PFSK-1 (cell line): ENCODE measurements around the gene MINDY1.

ENCODE experiments used
- FOXP2 ChIP-seq: optimal IDR thresholded peaks from 2 replicates; pipeline ENCODE3; 2011; ENCODE audit warnings: borderline replicate concordance, control low read depth, inconsistent platforms; ENCODE audit not compliant: insufficient read depth; ENCODE audit errors: extremely low read length, extremely low read depth
- POLR2AphosphoS5 ChIP-seq: IDR thresholded peaks from 2 replicates; pipeline ENCODE4 v1.6.1; 2012; ENCODE audit warnings: low read depth, mild to moderate bottlenecking, control low read depth, low read length, moderate library complexity
- TAF1 ChIP-seq: IDR thresholded peaks from 2 replicates; pipeline ENCODE4 v1.6.1; 2012; ENCODE audit warnings: low read length, control low read depth, borderline replicate concordance; ENCODE audit not compliant: insufficient read depth
- TF ChIP-seq, protein P1 (sequence below), 2 experiments: IDR thresholded peaks; 2 replicates each; pipeline versions ENCODE4 v1.6.1 to v1.8.0; 2011 to 2012; ENCODE audit warnings: low read depth in 2 of 2, low read length in 2 of 2, control low read depth in 1 of 2, inconsistent platforms in 1 of 2, mild to moderate bottlenecking in 1 of 2, moderate library complexity in 1 of 2; ENCODE audit not compliant: insufficient read depth in 1 of 2

DNA sequence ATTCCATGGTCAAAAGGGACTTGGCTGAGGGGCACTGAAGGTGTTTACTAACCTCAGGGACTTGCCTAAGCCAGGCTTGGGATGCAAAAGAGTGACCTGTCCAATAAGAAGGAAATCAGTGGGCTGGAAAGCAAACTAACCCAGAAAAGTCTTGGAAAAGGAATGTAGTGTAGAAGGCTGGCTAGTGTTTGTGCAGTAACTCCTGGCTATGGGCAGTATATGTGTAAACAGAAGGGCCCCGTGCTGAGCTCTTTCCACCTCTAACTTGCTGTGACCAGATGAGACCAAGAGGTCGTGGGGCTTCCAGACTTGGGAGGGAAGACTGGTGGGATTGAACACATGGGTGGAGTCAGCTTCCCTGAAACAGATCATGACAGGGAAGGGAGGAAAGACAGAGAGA is 4.1 kb downstream of the MINDY1 start:
- TF ChIP-seq TAF1 (no peak), FOXP2 (no peak), POLR2AphosphoS5 (no peak)
- TF ChIP-seq, protein P1, sequence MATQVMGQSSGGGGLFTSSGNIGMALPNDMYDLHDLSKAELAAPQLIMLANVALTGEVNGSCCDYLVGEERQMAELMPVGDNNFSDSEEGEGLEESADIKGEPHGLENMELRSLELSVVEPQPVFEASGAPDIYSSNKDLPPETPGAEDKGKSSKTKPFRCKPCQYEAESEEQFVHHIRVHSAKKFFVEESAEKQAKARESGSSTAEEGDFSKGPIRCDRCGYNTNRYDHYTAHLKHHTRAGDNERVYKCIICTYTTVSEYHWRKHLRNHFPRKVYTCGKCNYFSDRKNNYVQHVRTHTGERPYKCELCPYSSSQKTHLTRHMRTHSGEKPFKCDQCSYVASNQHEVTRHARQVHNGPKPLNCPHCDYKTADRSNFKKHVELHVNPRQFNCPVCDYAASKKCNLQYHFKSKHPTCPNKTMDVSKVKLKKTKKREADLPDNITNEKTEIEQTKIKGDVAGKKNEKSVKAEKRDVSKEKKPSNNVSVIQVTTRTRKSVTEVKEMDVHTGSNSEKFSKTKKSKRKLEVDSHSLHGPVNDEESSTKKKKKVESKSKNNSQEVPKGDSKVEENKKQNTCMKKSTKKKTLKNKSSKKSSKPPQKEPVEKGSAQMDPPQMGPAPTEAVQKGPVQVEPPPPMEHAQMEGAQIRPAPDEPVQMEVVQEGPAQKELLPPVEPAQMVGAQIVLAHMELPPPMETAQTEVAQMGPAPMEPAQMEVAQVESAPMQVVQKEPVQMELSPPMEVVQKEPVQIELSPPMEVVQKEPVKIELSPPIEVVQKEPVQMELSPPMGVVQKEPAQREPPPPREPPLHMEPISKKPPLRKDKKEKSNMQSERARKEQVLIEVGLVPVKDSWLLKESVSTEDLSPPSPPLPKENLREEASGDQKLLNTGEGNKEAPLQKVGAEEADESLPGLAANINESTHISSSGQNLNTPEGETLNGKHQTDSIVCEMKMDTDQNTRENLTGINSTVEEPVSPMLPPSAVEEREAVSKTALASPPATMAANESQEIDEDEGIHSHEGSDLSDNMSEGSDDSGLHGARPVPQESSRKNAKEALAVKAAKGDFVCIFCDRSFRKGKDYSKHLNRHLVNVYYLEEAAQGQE (IDR thresholded peaks at IDR 0.05; ENCODE audit: insufficient read depth in 1 of 2, low read depth in 2 of 2, low read length in 2 of 2), result no peak
